Neuronal stem cell (in vitro differentiated cells): Measurements from ENCODE around the gene ACBD3.
A peak's percentile ranks its signal among the peaks of the same experiment; 100 is the strongest.

Source experiments
- DNase-seq: peaks from one replicate; pipeline ENCODE4 v3.0.0-alpha.2; 2013; ENCODE audit warnings: low spot score
- H2AFZ ChIP-seq: one replicate; pipeline ENCODE4 v1.6.1; 2013; ENCODE audit warnings: mild to moderate bottlenecking, low read length, inconsistent platforms
- H2AK5ac ChIP-seq: 2 replicates; pipeline ENCODE4 v1.6.1; 2013; ENCODE audit warnings: low read depth, mild to moderate bottlenecking, inconsistent platforms, low read length, moderate library complexity, mixed read lengths
- H2BK120ac ChIP-seq: 2 replicates; pipeline ENCODE4 v1.6.1; 2013; ENCODE audit warnings: low read depth, mild to moderate bottlenecking, inconsistent platforms, low read length, moderate library complexity, mixed read lengths
- H2BK12ac ChIP-seq: one replicate; pipeline ENCODE4 v1.6.1; 2013; ENCODE audit warnings: low read length, inconsistent platforms
- H2BK15ac ChIP-seq: 2 replicates; pipeline ENCODE4 v1.6.1; 2013; ENCODE audit warnings: mild to moderate bottlenecking, low read length, inconsistent platforms, mixed read lengths
- H2BK5ac ChIP-seq: one replicate; pipeline ENCODE4 v1.6.1; 2013; ENCODE audit warnings: inconsistent platforms, mild to moderate bottlenecking, low read length, moderate library complexity
- H3K14ac ChIP-seq: one replicate; pipeline ENCODE4 v1.6.1; 2013; ENCODE audit warnings: low read length, inconsistent platforms
- H3K18ac ChIP-seq: 2 replicates; pipeline ENCODE4 v1.6.1; 2013; ENCODE audit warnings: low read length, inconsistent platforms
- H3K23ac ChIP-seq: 2 replicates; pipeline ENCODE4 v1.6.1; 2013; ENCODE audit warnings: low read depth, mild to moderate bottlenecking, mixed read lengths, low read length, inconsistent platforms; ENCODE audit not compliant: poor library complexity
- H3K27ac ChIP-seq: replicated peaks from 3 replicates; pipeline ENCODE4 v1.5.1; 2013; ENCODE audit warnings: low read length, inconsistent platforms
- H3K27me3 ChIP-seq, 3 experiments: 2 replicates each; pipeline ENCODE4 v1.6.1; 2013; ENCODE audit warnings: low read length in 3 of 3, mild to moderate bottlenecking in 2 of 3, inconsistent platforms in 1 of 3, low read depth in 1 of 3, mixed read lengths in 1 of 3, moderate library complexity in 1 of 3; ENCODE audit not compliant: control insufficient read depth in 3 of 3, insufficient read depth in 3 of 3
- H3K36me3 ChIP-seq, 2 donors: replicated peaks in 1 of 2; 2 replicates each; pipeline ENCODE4 v1.6.1; 2013; ENCODE audit warnings: low read length in 2 of 2; ENCODE audit not compliant: control insufficient read depth in 2 of 2, insufficient read depth in 2 of 2
- H3K4ac ChIP-seq: 2 replicates; pipeline ENCODE4 v1.6.1; 2013; ENCODE audit warnings: inconsistent platforms, mild to moderate bottlenecking, low read length, moderate library complexity
- H3K4me1 ChIP-seq, 2 donors: 1 replicate in 1 of 2; 2 replicates in 1 of 2; pipeline ENCODE4 v1.6.1; 2013; ENCODE audit warnings: low read length in 2 of 2, low read depth in 1 of 2; ENCODE audit not compliant: control insufficient read depth in 2 of 2, insufficient read depth in 1 of 2
- H3K4me2 ChIP-seq: one replicate; pipeline ENCODE4 v1.6.1; 2013; ENCODE audit warnings: mild to moderate bottlenecking, low read length, inconsistent platforms; ENCODE audit not compliant: insufficient read depth, poor library complexity, severe bottlenecking
- H3K4me3 ChIP-seq, 2 donors: 2 replicates each; pipeline ENCODE4 v1.5.1; 2013; ENCODE audit warnings: low read length in 2 of 2, mild to moderate bottlenecking in 2 of 2, inconsistent platforms in 1 of 2, moderate library complexity in 1 of 2
- H3K79me1 ChIP-seq: one replicate; pipeline ENCODE4 v1.6.1; 2013; ENCODE audit warnings: low read depth, mild to moderate bottlenecking, inconsistent platforms, low read length, moderate library complexity
- H3K9ac ChIP-seq: one replicate; pipeline ENCODE4 v1.6.1; 2013; ENCODE audit warnings: mild to moderate bottlenecking, low read depth, low read length, inconsistent platforms; ENCODE audit not compliant: poor library complexity
- H3K9me3 ChIP-seq, 2 donors: replicated peaks in 1 of 2; 2 replicates each; pipeline versions ENCODE3 to v1.6.1; 2013; ENCODE audit warnings: low read length in 2 of 2, mild to moderate bottlenecking in 2 of 2, inconsistent platforms in 1 of 2, low read depth in 1 of 2, mixed read lengths in 1 of 2, moderate library complexity in 1 of 2; ENCODE audit not compliant: control insufficient read depth in 2 of 2, insufficient read depth in 1 of 2
- H4K8ac ChIP-seq: one replicate; pipeline ENCODE4 v1.6.1; 2013; ENCODE audit warnings: low read depth, mild to moderate bottlenecking, inconsistent platforms, low read length, moderate library complexity
- H4K91ac ChIP-seq: one replicate; pipeline ENCODE4 v1.6.1; 2013; ENCODE audit warnings: low read length, low read depth, mild to moderate bottlenecking, inconsistent platforms; ENCODE audit not compliant: poor library complexity
- WGBS, 2 donors: extraction: QIAGEN DNeasy Blood & Tissue Kit; methylation state at CpG; one replicate each; pipeline ENCODE4 v1.1.7; 2013; ENCODE audit warnings: missing lambda C conversion rate in 2 of 2, mixed read lengths in 1 of 2; ENCODE audit not compliant: insufficient read length in 2 of 2, insufficient replicate concordance in 1 of 2; ENCODE audit errors: extremely low coverage in 2 of 2; 5-methylcytosine and 5-hydroxymethylcytosine counted together

The ACBD3 gene

GRCh38 chr1:226123591-226124471, 62.7 kb downstream of the ACBD3 start:
- H2BK120ac ChIP-seq = no peak overlapping the region
- peak overlapping the region; percentile 45 for H3K18ac ChIP-seq
- no peaks in the 10 kb centered on the region for H3K9me3 ChIP-seq
- no peak overlapping the region for H3K4me3 ChIP-seq
- H3K23ac ChIP-seq = peak overlapping the region; percentile 11
- no peaks in the 10 kb centered on the region for H3K36me3 ChIP-seq
- no peak overlapping the region for H2BK15ac ChIP-seq
- peaks cover 18 to 29% of the 10 kb centered on the region in 2 donors for H3K4me1 ChIP-seq
- H3K79me1 ChIP-seq = no peaks in the 10 kb centered on the region
- no peak overlapping the region for H3K27ac ChIP-seq
- H3K4ac ChIP-seq = no peak overlapping the region
- H2AK5ac ChIP-seq = peak overlapping the region; percentile 10
- H3K9ac ChIP-seq = peak overlapping the region; percentile 22
- no peak overlapping the region for H2BK12ac ChIP-seq
- no peak overlapping the region for H4K91ac ChIP-seq
- no peak overlapping the region for H4K8ac ChIP-seq
- no peak overlapping the region for H3K14ac ChIP-seq
- DNase-seq = no peak
- H2BK5ac ChIP-seq = no peak overlapping the region
- H3K4me2 ChIP-seq = no peak overlapping the region
- H2AFZ ChIP-seq = no peak overlapping the region
- H3K27me3 ChIP-seq = peaks cover 0 to 24% (median 5%) of the 10 kb centered on the region in 3 experiments
- no CpG with 5 or more reads among the region's 14 CpGs for WGBS, 2 donors

DNA sequence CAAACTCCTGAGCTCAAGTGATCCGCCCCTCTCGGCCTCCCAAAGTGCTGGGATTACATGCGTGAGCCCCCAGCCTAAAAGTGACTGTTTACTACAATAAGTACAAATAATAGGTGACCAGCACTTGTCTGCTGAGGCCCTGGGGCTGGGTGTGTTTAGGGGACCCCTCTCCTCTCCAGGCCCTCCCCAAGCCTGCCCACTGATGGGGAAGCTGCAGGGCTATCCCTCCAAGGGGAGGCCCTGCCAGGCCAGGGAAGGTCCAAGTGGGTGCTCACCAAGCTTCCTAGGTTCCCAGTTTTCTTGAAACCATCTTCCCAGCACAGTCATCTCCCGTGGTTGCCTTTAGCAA, 63.4 kb downstream of the ACBD3 start:
- Histone ChIP-seq H3K27ac (no peak overlapping the region), H3K9ac (no peak overlapping the region)
- no peak for DNase-seq

GRCh38 chr1:226121587-226122400, 64.7 kb downstream of the ACBD3 start:
- no CpG with 5 or more reads among the region's 104 CpGs for WGBS, 2 donors
- Histone ChIP-seq H3K4ac (no peak overlapping the region), H2BK5ac (peak overlapping the region; percentile 72), H3K18ac (peak overlapping the region; percentile 100), H2AFZ (peak overlapping the region; percentile 100), H3K9ac (peak overlapping the region; percentile 97), H3K79me1 (no peaks in the 10 kb centered on the region), H3K14ac (no peak overlapping the region), H3K27me3 (peaks cover 0 to 27% (median 8%) of the 10 kb centered on the region in 3 experiments), H4K8ac (no peak overlapping the region), H3K4me1 (peaks cover 11 to 21% of the 10 kb centered on the region in 2 donors), H3K4me3 (peak overlapping the region; percentile 77 to 86), H4K91ac (peak overlapping the region; percentile 58), H3K23ac (peak overlapping the region; percentile 89), H3K36me3 (no peaks in the 10 kb centered on the region), H3K27ac (peak overlapping the region; percentile 99), H3K9me3 (no peaks in the 10 kb centered on the region), H2BK15ac (peak overlapping the region; percentile 97), H3K4me2 (peak overlapping the region; percentile 86), H2BK120ac (no peak overlapping the region), H2BK12ac (no peak overlapping the region), H2AK5ac (peak overlapping the region; percentile 72)
- peak; percentile 81 for DNase-seq

More for the DNA sequence above, 63.4 kb downstream of the ACBD3 start:
- no peak overlapping the region for H2AFZ ChIP-seq
- H4K8ac ChIP-seq = no peak overlapping the region
- peak overlapping the region; percentile 42 for H3K18ac ChIP-seq
- H3K4me1 ChIP-seq = peaks cover 18 to 32% of the 10 kb centered on the region in 2 donors
- H3K14ac ChIP-seq = no peak overlapping the region
- H2BK5ac ChIP-seq = no peak overlapping the region
- no peak overlapping the region for H2BK120ac ChIP-seq
- no peak overlapping the region for H2BK15ac ChIP-seq
- no peaks in the 10 kb centered on the region for H3K9me3 ChIP-seq
- no peaks in the 10 kb centered on the region for H3K79me1 ChIP-seq
- H3K4me2 ChIP-seq = no peak overlapping the region
- H3K4me3 ChIP-seq = no peak overlapping the region
- H4K91ac ChIP-seq = no peak overlapping the region
- no peaks in the 10 kb centered on the region for H3K36me3 ChIP-seq
- no peak overlapping the region for H2BK12ac ChIP-seq
- WGBS, 2 donors = no CpG with 5 or more reads among the region's 4 CpGs
- peak overlapping the region; percentile 52 for H2AK5ac ChIP-seq
- peaks cover 0 to 27% (median 5%) of the 10 kb centered on the region in 3 experiments for H3K27me3 ChIP-seq
- H3K23ac ChIP-seq = no peak overlapping the region
- H3K4ac ChIP-seq = no peak overlapping the region
